GM19025 (cell line): Measurements from ENCODE around the gene IFIH1.

Experiments used
- ATAC-seq: cut with Tn5 transposase; IDR thresholded peaks from one replicate; pipeline ENCODE4 v1.9.1; 2021; ENCODE audit warnings: mild to moderate bottlenecking, low read depth, moderate library complexity; ENCODE audit not compliant: unreplicated experiment

Gene IFIH1

GRCh38 chr2:162318328-162319180, at the start of gene IFIH1:
IFIH1 (minus strand) TSS chr2:162318684; CDS start chr2:162318307, 377 bp downstream.
- peak; percentile 77 for ATAC-seq

GRCh38 chr2:162365392-162365791, 46.9 kb upstream of the IFIH1 start:
- ATAC-seq: no peak

- peak; percentile 0 for ATAC-seq
Observed at GRCh38 chr2:162344617-162344950, 26.1 kb upstream of the IFIH1 start.

- ATAC-seq: peak; percentile 98
Observed at GRCh38 chr2:162343824-162344616, 25.5 kb upstream of the IFIH1 start, which contains the start of gene GCA. GCA (plus strand) TSS chr2:162344132; CDS start chr2:162344249, 117 bp downstream.

- no peak for ATAC-seq
Observed at GRCh38 chr2:162343492-162343823, 25.0 kb upstream of the IFIH1 start.

GRCh38 chr2:162342841-162343240, 24.4 kb upstream of the IFIH1 start:
- no peak for ATAC-seq

- ATAC-seq: no peak
Observed at GRCh38 chr2:162342321-162342720, 23.8 kb upstream of the IFIH1 start.

- no peak for ATAC-seq
Observed at GRCh38 chr2:162340822-162341221, 22.3 kb upstream of the IFIH1 start.

- no peak for ATAC-seq
Observed at GRCh38 chr2:162337868-162338267, 19.4 kb upstream of the IFIH1 start.

- ATAC-seq: no peak
Observed at GRCh38 chr2:162333968-162334367, 15.5 kb upstream of the IFIH1 start.

GRCh38 chr2:162330881-162331280, 12.4 kb upstream of the IFIH1 start:
- ATAC-seq: no peak

GRCh38 chr2:162328424-162329157, 10.1 kb upstream of the IFIH1 start:
- ATAC-seq: peak; percentile 94

- no peak for ATAC-seq
Observed at GRCh38 chr2:162327806-162328205, 9.3 kb upstream of the IFIH1 start.

GRCh38 chr2:162327134-162327769, 8.8 kb upstream of the IFIH1 start:
- no peak for ATAC-seq

GRCh38 chr2:162324953-162325352, 6.5 kb upstream of the IFIH1 start:
- ATAC-seq: no peak

GRCh38 chr2:162320864-162321517, 2.5 kb upstream of the IFIH1 start:
- ATAC-seq: no peak

GRCh38 chr2:162317861-162318327, 590 bp downstream of the IFIH1 start:
- no peak for ATAC-seq

- no peak for ATAC-seq
Observed at GRCh38 chr2:162317058-162317742, 1.3 kb downstream of the IFIH1 start.

GRCh38 chr2:162316590-162316989, 1.9 kb downstream of the IFIH1 start:
- no peak for ATAC-seq
